ENCODE results near the gene CLTA. TPM values are rescaled to one million over a fixed set of nuclear protein-coding genes. Genes with fewer than 3 reads are reported as not detected.
A peak's percentile ranks its signal among the peaks of the same experiment; 100 is the strongest.

The CLTA gene, protein sequence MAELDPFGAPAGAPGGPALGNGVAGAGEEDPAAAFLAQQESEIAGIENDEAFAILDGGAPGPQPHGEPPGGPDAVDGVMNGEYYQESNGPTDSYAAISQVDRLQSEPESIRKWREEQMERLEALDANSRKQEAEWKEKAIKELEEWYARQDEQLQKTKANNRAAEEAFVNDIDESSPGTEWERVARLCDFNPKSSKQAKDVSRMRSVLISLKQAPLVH
- polyA plus RNA-seq (ENCODE audit: low read depth in 6 of 6), result 10 to 100 TPM; 55.3 to 98.1 (median 86.9) TPM

DNA sequence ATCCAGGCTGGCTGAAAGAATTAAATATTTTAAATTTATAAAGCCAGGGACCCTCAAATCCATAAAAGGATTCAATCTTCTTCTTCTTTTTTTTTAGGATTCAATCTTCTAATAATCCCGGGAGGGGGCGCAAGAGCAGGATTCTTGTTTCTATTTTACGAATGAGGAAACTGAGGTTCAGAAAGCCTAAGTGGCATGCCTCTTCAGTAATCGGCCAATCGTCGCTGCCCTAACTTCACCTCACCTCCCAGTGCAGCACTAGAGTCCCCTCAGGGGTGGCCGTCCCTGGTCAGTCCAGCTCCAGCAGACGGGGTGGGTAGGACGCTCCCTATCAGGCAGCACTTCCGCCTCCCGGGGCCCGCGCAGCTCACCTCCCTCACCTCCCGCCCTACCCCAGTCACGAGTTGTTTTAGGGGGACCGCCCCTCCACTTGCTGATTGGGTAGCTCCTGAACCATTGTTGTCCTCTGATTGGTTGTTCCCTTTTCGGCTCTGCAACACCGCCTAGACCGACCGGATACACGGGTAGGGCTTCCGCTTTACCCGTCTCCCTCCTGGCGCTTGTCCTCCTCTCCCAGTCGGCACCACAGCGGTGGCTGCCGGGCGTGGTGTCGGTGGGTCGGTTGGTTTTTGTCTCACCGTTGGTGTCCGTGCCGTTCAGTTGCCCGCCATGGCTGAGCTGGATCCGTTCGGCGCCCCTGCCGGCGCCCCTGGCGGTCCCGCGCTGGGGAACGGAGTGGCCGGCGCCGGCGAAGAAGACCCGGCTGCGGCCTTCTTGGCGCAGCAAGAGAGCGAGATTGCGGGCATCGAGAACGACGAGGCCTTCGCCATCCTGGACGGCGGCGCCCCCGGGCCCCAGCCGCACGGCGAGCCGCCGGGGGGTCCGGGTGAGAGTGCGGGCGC, at the start of gene CLTA:
TSS of gene CLTA (plus strand) at position 534 of the 902 bp plus-strand sequence. CDS start at position 670, 136 bp downstream.
- H3K4me3 Mint-ChIP-seq, result peak within 1 kb of the TSS; percentile 84 to 97 (median 96)
- H3K27me3 Mint-ChIP-seq, result peaks cover 0 to 4% (median 0%) of the 10 kb centered on the region in 3 donors
- DNase-seq (peak; percentile 97), ATAC-seq (ENCODE audit: low read depth in 2 of 2) (peak; percentile 96 to 97)
- peaks cover 48 to 64% (median 50%) of the 10 kb centered on the region in 3 donors for H3K4me1 Mint-ChIP-seq
- peaks cover 4 to 18% of the 10 kb centered on the region in 2 donors for H3K36me3 Mint-ChIP-seq
- H3K9me3 Mint-ChIP-seq, result peaks cover 0 to 1% (median 0%) of the 10 kb centered on the region in 7 donors
- peak within 1 kb of the TSS; percentile 92 to 98 (median 97) for H3K27ac Mint-ChIP-seq

DNA sequence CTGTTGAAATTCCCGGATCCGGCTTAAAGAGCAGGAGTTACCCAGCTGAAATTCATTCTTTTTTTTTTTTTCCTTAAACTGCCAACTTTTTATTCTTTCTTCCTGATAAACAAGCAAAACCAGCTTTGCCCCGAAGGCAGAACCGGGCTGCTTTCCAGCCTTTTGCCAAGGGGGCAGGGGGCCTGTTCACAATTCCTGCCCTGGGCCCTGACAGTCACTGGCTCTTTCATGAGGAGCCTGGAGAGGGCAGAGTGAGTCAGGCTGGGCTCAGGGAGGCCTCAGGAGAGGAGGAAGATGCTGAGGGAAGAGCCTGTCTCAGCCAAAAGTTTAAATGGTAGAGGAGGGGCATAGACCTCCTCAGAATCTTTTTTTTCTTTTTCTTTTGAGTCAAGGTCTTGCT, 49.4 kb upstream of the CLTA start:
- ATAC-seq (ENCODE audit: low read depth in 2 of 2) (no peak), DNase-seq (no peak)
- peaks cover 10 to 19% of the 10 kb centered on the region in 2 donors for H3K36me3 Mint-ChIP-seq
- H3K4me3 Mint-ChIP-seq, result peak overlapping the region in 7 of 8 donors; percentile 5 to 96 (median 64)
- peaks cover 3 to 10% (median 8%) of the 10 kb centered on the region in 7 donors for H3K9me3 Mint-ChIP-seq
- peak overlapping the region in 4 of 6 donors; percentile 72 to 97 (median 94) for H3K27ac Mint-ChIP-seq
- no peaks in the 10 kb centered on the region for H3K27me3 Mint-ChIP-seq
- peaks cover 75 to 94% (median 92%) of the 10 kb centered on the region in 3 donors for H3K4me1 Mint-ChIP-seq

DNA sequence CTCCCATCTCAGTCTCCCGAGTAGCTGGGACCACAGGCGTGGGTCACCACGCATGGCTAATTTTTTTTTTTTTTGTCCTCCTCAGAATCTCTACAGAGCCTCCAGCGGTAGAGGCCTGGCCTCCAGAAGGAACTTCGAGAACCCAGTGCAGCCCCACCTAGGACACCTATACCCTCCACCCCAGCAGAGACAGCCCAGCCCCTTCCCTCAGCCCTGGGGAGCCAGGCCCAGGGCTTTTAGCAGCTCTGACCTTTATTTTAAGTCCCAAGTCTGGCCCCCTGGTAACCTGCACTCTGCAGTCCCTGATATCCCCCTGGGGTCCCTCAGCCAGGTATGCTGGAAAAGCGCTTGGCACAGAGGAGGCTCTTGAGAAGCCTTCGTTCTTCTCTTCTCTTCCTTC, 49.0 kb upstream of the CLTA start:
- H3K27ac Mint-ChIP-seq, result peak overlapping the region; percentile 82 to 100 (median 98)
- peaks cover 12 to 23% of the 10 kb centered on the region in 2 donors for H3K36me3 Mint-ChIP-seq
- peaks cover 5 to 11% (median 9%) of the 10 kb centered on the region in 7 donors for H3K9me3 Mint-ChIP-seq
- H3K4me1 Mint-ChIP-seq, result peaks cover 77 to 96% (median 94%) of the 10 kb centered on the region in 3 donors
- no peak for DNase-seq
- peak overlapping the region; percentile 48 to 99 (median 91) for H3K4me3 Mint-ChIP-seq
- H3K27me3 Mint-ChIP-seq, result no peaks in the 10 kb centered on the region
- ATAC-seq (ENCODE audit: low read depth in 2 of 2), result no peak

- Mint-ChIP-seq H3K9me3 (peaks cover 5 to 11% (median 9%) of the 10 kb centered on the region in 7 donors), H3K27ac (peak overlapping the region; percentile 91 to 100 (median 98)), H3K4me1 (peaks cover 77 to 97% (median 92%) of the 10 kb centered on the region in 3 donors), H3K27me3 (no peaks in the 10 kb centered on the region), H3K4me3 (peak overlapping the region; percentile 91 to 99 (median 98)), H3K36me3 (peaks cover 12 to 29% of the 10 kb centered on the region in 2 donors)
- DNase-seq (peak; percentile 43), ATAC-seq (ENCODE audit: low read depth in 2 of 2) (peak; percentile 39 to 48)
Observed at GRCh38 chr9:36142510-36143244, 48.0 kb upstream of the CLTA start.

GRCh38 chr9:36143245-36143641, 47.5 kb upstream of the CLTA start:
- Mint-ChIP-seq H3K36me3 (peaks cover 12 to 29% of the 10 kb centered on the region in 2 donors), H3K27me3 (no peaks in the 10 kb centered on the region), H3K4me1 (peaks cover 77 to 92% (median 87%) of the 10 kb centered on the region in 3 donors), H3K27ac (peak overlapping the region; percentile 97 to 100 (median 99)), H3K4me3 (peak overlapping the region; percentile 91 to 99 (median 98)), H3K9me3 (peaks cover 5 to 11% (median 9%) of the 10 kb centered on the region in 7 donors)
- ATAC-seq (ENCODE audit: low read depth in 2 of 2) (no peak), DNase-seq (no peak)

DNA sequence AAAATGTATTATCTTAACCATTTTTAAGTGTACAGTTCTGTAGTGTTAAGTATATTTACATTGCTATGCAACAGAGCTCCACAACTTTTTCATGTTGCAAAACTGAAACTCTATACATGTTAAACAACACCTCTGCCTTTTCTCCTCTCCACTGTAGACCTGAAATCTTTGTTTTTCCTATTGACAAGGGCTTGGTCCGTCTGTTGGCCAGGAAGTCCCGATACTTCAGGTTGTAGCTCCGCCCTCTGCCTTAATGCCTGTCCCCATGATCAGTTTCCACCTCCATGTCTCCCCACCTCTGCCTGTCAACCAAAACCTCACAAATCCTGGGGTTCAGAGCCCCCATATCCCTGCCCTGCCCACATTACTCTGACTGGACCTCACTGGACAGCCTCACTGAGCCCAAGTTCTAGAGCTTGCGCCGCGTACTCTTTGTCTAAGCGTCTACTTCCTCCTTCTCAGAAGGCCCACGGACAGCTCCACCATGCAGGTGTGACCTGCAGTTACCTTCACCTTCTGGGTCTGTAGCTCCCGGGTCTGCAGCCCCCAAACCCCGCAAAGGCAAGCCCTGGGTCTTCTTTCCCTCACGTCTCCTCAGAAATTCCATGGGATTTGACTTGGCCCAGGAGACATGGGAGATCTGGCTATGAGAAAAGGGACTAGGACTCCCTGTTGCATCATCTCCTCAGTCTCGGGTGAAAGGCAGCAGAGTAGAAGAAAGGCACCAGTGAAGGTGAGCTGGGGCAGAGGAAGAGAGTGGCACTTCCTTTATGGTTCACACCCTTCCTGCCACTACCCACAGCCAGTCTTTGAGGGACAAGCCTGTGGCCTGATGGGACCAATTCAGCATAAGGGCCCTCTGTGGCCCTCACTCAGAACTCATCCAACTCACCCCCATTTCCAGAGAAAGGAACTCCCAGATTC, 46.1 kb upstream of the CLTA start:
- Mint-ChIP-seq H3K36me3 (peaks cover 12 to 29% of the 10 kb centered on the region in 2 donors), H3K27ac (peak overlapping the region; percentile 97 to 100 (median 99)), H3K4me3 (peak overlapping the region; percentile 91 to 99 (median 98)), H3K4me1 (peaks cover 64 to 80% (median 73%) of the 10 kb centered on the region in 3 donors), H3K9me3 (peaks cover 5 to 11% (median 9%) of the 10 kb centered on the region in 7 donors), H3K27me3 (no peaks in the 10 kb centered on the region)
- DNase-seq (peak; percentile 61), ATAC-seq (ENCODE audit: low read depth in 2 of 2) (peak; percentile 70 to 80)

DNA sequence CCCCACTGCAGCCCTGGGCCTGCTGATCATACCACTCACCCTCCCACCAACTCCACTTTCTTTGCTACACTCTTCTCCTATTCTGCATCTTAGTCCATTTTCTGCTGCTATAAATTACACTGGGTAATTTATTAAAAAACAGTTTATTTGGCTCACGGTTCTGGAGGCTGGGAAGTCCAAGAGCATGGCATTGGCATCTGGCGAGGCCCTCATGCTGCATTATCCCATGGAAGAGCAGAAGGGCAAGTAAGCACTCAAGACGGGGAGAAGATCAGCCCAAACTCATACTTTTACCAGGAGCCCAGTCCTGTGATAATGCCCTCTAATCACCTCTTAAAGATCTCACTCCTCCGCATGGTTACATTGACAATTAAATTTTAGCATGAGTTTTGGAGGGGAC, 44.8 kb upstream of the CLTA start:
- DNase-seq (no peak), ATAC-seq (ENCODE audit: low read depth in 2 of 2) (no peak)
- Mint-ChIP-seq H3K4me3 (peak overlapping the region; percentile 71 to 99 (median 98)), H3K27me3 (no peaks in the 10 kb centered on the region), H3K27ac (peak overlapping the region in 4 of 6 donors; percentile 90 to 99 (median 98)), H3K9me3 (peaks cover 5 to 11% (median 9%) of the 10 kb centered on the region in 7 donors), H3K36me3 (peaks cover 12 to 29% of the 10 kb centered on the region in 2 donors), H3K4me1 (peaks cover 63 to 79% (median 71%) of the 10 kb centered on the region in 3 donors)

DNA sequence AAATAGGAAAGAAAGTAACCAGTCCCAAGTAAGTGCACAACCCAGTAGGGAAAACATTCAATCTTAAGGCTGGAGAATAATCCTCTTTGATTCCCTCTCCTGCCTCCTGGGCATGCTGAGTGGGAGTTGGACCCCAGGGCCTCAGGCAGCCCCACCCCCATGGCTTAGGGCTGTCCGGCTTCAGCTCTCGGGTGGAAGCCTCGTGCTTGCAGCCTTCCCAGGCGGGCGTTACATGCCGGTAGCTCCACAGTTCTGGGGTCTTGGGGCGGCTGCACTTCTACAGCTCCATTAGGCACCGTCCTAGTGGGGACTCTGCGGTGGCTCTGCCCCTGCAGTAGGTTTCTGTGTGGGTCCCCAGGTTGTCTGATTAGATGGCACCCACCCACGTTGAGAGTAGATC, 44.1 kb upstream of the CLTA start:
- Mint-ChIP-seq H3K36me3 (peaks cover 12 to 29% of the 10 kb centered on the region in 2 donors), H3K4me1 (peaks cover 69 to 79% (median 72%) of the 10 kb centered on the region in 3 donors), H3K9me3 (peaks cover 5 to 11% (median 9%) of the 10 kb centered on the region in 7 donors), H3K27ac (peak overlapping the region in 3 of 6 donors; percentile 89 to 97 (median 90)), H3K4me3 (peak overlapping the region in 3 of 8 donors; percentile 71 to 97 (median 91)), H3K27me3 (no peaks in the 10 kb centered on the region)
- DNase-seq (no peak), ATAC-seq (ENCODE audit: low read depth in 2 of 2) (no peak)

DNA sequence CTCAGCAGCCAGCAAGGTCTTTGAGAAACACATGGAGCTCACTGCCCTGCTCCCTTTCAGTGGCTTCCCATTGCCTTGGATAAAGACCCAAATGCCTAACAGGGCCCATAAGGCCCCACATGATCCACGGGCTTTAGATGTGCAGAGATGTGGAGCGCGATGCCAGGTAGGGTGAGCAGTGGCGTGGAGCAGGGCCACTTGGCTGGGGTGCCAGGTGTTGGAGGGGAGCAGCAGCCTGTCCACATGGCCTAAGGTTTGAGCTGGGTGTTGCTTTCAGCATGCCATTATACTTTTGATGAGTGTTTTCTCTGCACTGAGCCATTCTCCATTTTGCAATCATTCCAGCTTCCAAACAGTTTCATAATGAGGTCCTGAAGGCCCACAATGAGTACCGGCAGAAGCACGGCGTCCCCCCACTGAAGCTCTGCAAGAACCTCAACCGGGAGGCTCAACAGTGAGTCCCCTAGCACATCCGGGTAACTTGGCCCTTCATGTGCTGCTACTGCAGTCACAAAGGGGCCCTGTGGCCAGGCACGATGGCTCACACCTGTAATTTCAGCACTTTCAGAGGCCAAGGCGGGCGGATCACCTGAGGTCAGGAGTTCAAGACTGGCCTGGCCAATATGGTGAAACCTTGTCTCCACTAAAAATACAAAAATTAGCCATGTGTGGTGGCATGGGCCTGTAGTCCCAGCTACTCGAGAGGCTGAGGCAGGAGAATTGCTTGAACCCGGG, 43.1 kb upstream of the CLTA start:
- H3K27ac Mint-ChIP-seq, result peak overlapping the region in 3 of 6 donors; percentile 57 to 97 (median 91)
- peaks cover 66 to 79% (median 70%) of the 10 kb centered on the region in 3 donors for H3K4me1 Mint-ChIP-seq
- ATAC-seq (ENCODE audit: low read depth in 2 of 2), result no peak
- H3K9me3 Mint-ChIP-seq, result peaks cover 5 to 11% (median 9%) of the 10 kb centered on the region in 7 donors
- H3K4me3 Mint-ChIP-seq, result peak overlapping the region in 4 of 8 donors; percentile 29 to 70 (median 54)
- DNase-seq, result no peak
- H3K36me3 Mint-ChIP-seq, result peaks cover 12 to 29% of the 10 kb centered on the region in 2 donors
- H3K27me3 Mint-ChIP-seq, result no peaks in the 10 kb centered on the region

DNA sequence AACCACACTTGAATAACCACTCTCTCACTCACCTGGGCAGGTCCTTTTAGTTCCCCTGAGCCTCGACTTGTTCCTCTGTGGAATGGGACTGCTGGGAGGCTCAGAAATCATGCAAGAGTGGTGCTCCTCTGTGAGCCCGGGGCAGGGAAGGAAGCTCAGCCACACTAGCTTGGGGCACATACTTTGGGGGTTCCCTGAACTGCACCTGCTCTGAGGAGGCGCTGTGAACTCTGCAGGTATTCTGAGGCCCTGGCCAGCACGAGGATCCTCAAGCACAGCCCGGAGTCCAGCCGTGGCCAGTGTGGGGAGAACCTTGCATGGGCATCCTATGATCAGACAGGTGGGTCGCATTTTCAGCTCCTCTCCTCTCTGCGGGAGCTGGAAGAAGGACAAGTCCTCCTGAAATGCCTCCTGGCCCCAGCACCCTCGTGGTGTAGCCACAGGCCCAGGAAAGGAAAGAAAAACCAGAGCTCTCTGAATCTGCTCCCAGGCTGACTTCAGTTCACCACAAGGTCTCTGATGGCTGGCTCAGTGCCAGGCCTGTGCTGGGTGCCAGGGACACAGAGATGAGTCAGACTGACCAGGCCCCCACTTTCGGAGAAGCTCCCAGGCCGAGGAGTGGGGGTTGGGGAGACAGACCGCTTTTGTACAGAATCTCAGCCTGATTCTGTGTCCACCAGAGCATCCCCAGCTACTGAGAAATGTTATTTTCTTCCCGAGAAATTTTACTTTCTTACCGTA, 42.2 kb upstream of the CLTA start:
- Mint-ChIP-seq H3K4me3 (no peak overlapping the region), H3K4me1 (peaks cover 63 to 78% (median 68%) of the 10 kb centered on the region in 3 donors), H3K27ac (no peak overlapping the region), H3K27me3 (no peaks in the 10 kb centered on the region), H3K36me3 (peaks cover 12 to 29% of the 10 kb centered on the region in 2 donors), H3K9me3 (peaks cover 5 to 11% (median 9%) of the 10 kb centered on the region in 7 donors)
- ATAC-seq (ENCODE audit: low read depth in 2 of 2), result no peak
- no peak for DNase-seq

DNA sequence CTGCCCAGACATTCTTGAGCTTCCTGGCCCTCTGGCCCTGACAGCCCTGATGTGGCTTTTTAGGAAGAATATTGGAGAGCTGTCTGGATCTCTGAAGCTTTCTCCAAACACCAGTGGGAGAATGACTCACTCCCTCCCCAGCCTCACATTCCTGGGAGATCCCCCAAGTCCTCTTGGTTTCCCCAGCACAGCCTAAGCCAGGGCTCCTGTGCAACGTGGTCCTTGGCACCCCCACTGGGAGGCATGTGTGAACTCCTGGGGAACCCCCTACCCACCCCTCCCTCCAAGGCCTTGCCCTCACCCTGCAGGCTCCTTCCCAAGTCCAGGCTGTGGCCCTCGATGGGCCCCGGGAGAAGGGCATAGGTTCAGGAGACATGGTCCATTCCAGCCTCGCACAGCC, 41.5 kb upstream of the CLTA start:
- DNase-seq (no peak), ATAC-seq (ENCODE audit: low read depth in 2 of 2) (no peak)
- peaks cover 12 to 28% of the 10 kb centered on the region in 2 donors for H3K36me3 Mint-ChIP-seq
- H3K27ac Mint-ChIP-seq, result peak overlapping the region in 2 of 6 donors; percentile 26 to 81
- peaks cover 60 to 77% (median 68%) of the 10 kb centered on the region in 3 donors for H3K4me1 Mint-ChIP-seq
- no peak overlapping the region for H3K4me3 Mint-ChIP-seq
- peaks cover 5 to 11% (median 9%) of the 10 kb centered on the region in 7 donors for H3K9me3 Mint-ChIP-seq
- H3K27me3 Mint-ChIP-seq, result no peaks in the 10 kb centered on the region

All from naive B cell (primary cell).